Suppressor macrophage treated with lipopolysaccharide for 4 hours (primary cell): ENCODE measurements around the gene GRAP2.

Experiments used
- DNase-seq: peaks from one replicate; pipeline ENCODE4 v3.0.0-alpha.2; 2020

Gene GRAP2

DNA sequence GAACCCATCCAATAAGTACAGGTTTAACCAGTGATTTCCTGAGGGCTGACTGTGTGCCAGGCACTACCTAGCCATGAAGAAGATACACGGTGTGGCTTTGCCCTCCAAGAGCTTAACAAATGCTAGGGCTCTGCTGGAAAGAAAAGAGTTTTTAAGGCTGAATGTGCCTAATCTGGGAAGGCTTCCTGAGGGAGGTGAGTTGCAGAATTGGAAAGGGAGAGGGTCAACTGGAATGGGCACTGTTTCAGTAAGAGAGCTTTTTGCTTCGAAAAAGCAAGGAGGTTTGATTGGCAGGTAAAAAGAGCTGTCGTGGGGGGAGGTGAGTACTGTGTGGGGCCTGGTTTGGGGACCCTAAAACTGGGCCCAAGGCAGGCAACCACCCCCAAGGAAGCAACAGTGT is 96.5 kb downstream of the GRAP2 start:
- no peak for DNase-seq

DNA sequence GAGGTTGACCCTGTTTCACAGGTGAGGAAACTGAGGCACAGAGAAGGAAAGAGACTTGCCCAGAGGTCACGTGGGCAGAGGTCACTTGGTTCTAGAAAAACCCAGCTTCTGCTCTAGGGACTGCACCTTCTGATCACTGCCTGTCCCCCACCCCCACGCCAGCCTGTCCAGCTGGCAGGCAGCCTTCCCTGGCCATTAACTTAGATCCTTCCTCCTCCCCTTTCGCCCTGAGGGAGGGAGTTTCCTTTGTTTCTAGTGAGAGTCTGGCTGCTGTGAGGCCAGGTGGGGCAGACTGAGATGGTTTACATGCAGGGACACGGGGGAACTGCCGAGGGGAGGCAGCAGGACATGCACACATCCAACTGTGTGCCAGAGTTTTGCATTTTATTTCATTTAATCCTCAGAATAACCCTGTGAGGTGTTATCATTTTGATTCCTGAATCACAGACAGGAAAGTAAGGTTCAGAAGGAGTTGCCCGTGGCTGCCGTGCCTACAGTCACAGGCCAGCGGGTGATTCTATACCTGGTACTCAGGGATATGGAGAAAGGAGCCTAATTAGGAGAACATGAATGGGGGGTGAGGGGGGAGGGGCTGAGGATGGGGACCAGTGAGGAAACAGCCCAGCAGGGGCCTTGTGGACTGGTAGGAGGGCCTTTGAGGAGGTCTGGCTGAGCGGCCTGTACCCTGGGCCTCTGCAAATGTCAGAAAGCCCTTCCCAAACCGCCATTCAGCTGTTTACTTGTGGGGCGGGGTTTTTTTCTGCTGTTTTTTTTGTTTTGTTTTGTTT is 97.2 kb downstream of the GRAP2 start:
- no peak for DNase-seq

DNA sequence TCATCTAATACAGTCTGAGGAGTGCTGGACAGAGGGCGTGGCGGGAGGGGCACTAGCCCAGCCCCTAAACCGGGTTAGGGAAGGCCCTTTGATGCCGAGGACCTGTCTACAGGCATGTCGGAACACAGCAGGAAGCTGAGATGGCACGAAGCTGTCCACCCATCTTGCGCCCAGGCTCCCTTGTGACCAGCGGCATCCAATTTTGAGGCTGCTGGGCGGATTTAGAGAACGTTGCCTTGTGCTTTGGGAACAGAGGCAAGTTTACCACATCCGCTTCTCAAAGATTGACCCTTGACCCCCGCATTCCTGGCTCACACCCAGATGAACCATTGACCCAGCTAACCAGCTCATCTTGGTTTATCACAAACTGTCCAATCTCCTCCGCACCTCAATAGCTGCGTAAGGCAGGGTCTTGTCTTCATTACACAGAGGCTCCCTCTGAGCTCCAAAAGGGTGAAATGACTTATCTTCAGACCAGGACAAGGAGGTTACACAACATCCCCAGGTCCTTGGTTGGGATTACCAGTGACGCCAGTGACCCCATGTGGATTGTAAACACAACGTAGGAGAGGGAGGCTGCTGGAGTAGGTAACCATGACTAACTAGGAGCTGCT is 98.4 kb downstream of the GRAP2 start:
- no peak for DNase-seq

DNA sequence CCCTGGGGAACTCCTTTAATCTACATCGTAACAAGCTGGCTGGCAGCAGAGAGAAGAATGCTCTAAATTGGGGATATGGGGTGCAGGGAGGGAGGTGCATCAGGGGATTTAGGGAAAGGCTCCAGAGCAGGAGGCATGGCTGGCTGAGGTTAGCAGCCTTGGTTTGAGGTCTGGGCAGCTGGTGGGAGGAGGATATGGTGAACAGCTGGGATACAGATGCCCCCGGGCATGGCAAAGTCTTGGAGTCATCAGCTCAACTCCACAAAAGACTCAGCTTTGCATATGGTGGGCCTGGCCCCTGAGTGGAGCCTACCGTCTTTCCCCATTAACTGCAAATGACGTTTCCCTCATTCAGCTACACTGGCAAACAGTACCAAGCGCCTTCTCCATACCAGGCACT is 99.3 kb downstream of the GRAP2 start:
- no peak for DNase-seq

DNA sequence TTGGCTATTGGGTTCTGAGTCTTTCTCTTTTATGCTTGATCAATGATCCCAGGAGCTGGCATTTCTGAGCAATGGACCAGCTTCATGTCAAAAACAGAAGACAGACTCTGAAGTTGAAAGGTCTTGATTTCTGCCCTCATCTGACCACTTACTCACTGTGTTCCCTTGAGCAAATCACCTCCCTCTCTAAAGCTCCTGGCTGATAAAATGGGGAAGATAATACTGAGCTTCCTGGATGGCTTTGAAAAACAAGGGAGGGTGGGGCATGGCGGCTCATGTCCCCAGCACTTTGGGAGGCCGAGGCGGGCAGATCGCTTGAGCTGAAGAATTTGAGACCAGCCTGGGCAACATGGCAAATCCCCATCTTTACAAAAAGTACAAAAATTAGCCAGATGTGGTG is 100.2 kb downstream of the GRAP2 start:
- no peak for DNase-seq

DNA sequence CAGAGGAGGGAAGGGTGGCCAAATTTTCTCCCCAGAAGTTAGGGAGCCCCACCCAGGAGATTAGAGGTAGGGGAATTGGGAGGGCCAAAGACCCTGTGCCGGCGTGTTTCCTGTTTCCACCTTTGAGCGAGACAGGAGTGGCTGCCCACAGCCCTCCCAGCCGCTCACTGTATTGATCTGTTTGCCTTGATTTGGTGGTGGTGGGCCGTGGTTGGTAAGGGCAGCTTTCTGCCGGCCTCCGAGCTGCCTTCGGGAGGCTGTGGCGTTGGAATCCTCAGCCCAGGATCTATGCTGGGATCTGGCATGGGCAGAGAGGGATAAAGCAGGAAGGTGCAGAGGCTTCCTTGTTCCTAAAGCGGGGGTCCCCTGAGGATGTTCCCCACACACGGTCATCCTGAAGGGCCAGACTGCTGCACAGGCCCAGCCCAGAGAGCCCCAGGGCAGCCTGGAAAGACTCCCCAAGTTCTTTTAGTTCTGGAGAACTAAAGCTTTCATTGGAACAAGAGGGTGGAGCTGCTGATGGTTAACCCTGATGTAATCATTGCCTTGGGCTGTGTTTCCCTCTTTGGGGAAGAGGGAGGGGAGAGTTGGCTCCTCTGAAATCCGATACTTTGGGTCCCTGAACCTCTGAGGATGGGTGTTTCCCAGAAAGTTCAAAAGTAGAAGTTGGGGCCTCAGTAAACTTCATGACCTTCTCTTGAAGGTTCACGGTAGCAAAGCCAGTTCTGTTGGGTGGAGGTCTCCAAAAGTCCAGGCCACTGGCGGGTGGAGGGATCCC is 101.1 kb downstream of the GRAP2 start:
- no peak for DNase-seq

DNA sequence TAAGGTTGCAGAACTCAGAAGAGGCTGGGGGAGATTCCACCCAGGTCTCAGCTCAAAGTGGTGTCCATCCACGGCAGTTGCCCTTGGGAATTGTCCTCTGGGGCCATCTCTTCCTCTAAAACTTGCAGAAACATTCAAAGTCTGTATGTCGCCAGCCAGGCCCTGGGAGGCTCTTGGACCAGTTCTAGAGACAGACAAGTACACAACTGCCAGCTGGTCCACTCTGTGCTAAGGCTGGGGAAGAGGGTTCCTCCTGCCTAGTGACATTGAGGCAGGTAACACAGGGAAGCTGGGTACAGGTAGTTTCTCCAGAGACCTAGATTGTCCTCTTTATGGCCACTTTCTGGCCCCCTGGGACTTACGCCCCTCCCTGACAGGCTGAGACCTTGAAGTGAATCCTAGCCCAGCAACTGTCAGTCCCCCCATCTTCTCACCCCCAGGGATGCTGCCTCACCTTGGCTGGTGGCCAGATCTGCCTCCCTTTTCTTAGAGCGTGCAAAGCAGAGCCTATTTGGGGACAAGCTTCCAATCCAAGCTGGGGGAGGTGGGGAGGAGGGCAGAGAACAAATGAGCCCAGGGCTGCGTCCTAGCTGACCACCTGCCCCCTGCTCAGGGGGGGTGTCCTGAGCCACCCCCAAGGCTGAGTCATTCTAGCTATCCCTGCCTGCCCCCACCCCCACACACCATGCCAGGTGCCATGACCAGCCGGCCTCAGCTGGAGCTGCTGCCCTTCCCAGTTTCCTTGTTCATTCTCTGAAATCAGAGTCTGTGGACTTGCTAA is 102.2 kb downstream of the GRAP2 start:
- DNase-seq, result no peak

DNA sequence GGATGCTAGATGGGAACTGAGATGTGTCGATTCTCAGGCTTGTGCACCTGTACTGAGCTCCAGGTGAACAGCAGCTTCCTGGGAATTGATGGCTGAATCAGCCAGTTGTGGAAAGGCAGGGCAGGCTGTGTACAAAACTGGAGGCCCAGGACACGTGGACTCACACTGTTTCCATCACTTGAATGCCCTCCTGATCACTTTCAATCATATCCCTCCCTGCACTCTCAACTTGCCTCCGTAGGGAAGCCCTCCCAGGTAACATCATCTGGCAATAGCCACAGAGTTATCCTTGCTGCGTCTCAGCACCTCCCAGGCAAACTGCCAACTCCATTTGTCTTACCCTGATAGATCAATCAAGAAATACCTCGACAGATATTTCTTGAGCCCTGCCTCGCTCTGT is 104.0 kb downstream of the GRAP2 start:
- no peak for DNase-seq

DNA sequence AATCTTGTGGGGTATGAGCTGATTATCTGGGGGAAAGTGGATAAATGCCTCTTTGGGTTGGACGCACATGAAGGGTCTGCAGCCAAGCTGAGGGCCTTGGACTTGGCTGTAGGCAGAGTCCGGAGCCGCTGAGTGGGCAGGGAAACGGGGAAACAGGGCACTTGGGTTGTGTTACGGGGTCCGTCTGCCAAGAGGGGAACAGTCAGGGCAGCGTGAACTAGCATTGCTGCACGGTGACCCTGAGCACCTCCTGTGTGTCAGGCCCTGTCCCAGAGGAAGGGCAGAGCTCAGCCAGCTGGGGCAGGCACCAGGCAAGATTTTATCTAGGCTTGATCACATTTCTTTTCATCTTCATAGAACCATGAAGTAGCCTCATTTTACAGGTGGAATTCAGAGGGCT is 105.8 kb downstream of the GRAP2 start:
- no peak for DNase-seq

DNA sequence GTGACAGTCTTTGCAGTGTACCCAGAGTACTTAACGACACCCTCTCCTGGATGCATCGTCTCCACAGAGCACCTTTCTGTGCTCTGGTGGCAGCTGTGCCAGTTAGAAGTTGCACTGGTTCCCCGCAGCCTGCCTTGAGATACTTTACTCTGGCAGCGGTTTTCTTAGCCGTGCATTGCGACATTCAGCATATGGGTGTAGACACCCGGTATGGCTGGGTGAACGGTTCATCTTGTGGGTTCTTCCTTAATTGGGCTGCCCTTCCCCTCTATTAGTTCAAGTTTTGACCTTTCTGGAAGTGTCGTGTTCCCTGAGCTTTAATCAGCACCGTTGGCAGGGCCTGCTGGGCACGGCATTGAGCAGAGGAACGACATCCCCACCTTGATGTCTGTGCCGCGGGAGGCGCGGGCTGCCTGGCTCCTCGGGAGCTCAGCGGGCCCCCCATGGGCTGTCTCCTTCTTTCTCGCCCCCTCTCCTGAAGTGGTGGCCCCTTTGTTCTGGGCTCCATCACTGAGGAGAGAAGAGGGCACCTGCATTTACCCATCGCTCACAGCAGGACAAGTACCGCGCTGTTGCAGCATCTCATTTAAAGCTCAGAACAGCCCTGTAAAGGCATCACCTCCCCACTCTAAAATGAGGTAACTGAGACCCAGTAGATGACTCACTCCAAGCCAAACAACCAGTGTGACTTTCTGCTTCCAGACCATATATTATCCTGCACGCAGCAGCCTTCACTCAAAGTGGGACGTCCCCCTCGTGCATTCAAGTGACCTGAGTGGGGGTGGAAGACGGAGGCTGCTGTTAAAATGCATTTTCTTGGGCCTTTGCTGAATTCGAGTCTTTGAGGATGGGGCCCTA is 107.2 kb downstream of the GRAP2 start:
- peak; percentile 60 for DNase-seq

DNA sequence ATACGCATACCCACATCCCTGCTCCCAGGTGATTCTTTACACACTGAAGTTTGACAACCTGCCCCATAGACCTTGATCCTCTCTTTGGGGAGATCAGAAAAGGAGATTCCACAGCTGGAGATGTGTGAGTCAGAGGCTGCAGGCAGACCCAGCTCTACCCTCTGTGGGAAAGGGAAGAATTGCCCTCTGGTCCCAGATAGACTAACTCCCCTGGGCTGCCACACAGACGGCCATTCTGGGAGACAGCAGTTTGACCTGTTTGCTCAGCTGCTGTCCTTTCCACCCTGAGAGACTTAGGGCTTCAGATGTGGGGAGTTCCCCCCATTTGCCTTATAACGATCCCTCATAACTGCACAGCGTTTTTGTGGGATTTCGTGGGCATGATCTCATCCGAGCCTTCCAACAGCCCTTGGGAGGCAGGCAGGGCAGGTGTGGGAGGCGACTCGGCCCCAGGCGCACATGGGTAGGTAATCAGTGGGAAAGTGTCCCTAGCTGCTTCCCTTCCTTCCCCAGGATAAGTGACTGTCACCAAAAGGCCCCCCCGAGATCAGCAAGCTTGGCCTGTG is 107.9 kb downstream of the GRAP2 start:
- DNase-seq, result no peak

DNA sequence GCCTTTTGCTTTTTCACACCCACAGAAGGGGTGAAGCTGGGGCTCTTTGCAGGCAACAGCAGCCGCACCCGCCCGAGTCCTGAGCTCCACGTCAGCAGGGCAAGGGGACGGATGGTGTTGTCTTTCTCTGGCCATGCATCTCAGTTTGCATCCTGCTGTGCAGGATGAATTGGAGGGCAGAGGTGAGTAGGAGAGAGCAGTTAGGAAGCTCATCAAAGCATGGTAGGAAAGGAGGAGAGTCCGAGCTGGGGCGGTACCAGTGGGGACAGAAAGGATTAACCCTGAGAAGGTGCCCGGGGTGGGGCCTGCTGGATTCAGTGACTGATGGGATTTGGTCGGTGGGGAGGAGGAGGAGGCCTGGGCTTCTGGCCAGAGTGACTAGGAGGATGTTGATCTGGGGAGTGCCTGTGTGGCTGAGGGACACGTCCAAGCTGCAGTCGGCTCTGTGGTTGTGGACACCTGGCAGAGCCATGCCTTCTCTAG is 108.4 kb downstream of the GRAP2 start:
- DNase-seq, result no peak

DNA sequence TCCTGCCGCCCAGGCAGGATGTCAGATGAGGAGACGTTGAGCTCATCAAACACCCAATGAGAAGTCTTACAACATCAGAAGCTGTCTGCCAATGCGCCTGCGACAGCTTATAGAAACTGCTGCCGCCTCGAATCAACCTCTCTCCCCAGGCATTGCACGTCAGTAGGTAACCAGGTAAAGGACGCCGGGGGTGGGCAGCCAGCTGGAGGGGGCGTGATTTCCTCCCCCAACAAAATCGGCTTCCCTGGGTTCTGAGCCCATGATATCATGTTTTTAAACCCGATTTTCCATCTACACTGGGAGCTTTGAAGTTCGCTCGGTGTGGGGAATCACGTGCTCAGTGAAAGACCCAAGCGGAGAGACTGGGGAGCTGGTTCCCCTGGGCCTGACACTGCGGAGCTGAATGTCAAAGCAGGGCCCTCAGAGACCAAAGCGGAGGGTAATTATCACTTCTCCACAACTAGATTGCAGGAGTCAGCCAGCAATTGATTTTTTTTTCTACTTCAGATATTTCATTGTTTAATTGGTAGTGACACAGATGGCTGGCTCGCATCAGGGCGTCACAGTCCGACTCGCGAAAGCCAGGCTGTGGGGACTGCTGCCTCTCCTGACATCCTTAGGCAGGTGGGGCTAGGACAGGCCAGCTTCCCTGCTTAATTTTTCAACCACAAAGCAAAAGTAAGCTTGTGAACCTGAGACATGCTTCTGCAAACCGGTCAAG is 109.2 kb downstream of the GRAP2 start:
- peak; percentile 19 for DNase-seq

DNA sequence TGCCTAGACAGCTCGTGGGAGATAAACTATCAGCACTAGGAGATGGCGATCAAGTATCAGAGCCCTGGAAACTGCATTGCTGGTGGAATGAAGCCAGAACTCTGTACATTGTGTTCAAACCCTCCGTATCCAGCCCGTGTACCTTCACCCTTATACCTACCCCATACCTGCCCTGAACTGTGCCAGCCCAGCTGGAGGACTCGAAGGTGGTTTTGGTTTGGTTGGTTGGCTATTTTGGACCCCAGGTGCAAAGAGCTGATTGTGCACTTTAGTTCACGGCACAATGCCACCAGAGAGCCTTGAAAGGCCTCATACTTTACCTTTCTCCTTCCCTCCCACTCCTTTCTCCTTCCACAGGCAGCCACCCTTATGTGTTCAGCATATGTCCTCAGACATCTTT is 109.9 kb downstream of the GRAP2 start:
- no peak for DNase-seq

DNA sequence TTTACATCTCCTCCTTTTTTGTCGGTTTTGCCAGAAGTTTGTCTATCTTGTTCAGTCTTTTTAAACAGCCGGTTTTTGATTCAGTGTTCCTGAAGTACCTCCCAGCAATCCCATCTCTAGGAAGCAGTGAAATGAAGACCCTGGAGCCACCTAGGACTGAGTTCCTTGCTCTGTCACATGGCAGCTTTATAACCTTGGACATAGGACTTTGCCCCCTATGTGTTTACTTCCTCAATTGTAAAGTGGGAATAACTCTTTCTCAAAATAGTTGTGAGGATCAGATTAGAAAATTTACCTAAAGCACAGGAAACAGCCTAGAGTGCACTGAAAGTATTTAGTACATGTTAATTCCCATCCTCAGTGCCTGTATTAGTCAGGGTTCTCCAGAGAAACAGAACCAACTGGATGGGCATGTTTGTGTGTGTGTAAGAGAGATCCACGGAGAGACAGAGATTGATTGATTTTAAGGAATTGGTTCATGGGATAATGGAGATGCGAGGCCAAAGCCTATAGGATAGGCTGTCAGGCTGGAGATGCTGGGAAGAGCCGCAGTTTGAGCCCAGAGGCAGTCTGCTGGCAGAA is 113.9 kb downstream of the GRAP2 start:
- no peak for DNase-seq

DNA sequence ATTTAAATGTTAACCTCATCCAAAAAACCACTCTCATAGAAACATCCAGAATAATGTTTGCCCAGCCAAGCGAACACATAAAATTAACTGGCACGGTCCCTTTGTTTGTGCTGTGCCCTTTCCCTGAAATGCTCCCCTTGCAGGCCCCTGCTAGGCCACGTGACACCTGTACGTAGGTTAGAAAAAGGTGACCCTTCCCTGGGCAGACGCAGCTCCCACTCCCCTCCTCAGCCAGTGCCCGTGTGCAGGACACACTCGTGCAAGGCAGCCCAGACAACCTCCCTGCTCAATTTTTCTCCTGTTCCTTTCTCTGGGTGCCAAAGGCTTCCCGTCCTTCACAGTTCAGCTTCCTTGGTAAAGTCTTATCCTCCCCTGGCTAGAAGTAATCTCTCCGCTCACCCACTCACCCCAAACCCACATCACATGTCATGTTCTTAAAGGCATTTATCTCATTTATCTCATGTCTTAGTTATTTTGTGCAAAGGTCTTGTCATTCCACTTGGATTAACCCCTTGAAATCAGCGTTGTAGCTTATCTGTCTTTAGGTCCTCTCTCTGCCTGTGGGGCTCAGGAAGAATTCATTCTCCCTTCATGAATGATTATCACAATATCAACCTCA is 114.6 kb downstream of the GRAP2 start:
- no peak for DNase-seq

DNA sequence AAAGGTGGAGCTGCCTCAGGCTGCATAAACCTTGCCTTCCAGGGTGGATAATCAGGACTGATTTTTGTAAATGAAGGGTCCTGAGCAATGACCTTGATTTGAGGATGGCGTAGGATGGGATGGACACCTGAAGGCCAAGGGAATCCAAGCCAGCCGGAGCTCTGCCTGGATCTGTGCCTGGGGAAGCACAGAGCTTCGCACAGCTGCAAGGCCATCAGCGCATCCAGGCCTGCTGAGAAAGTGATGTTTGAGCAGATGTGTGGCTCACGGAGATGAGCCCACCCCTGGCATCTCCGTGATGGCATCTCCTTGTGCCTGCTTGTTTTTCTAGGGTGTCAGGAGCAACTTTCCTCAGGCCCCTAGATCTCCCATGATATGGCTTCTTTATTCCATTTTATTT is 117.2 kb downstream of the GRAP2 start:
- no peak for DNase-seq

DNA sequence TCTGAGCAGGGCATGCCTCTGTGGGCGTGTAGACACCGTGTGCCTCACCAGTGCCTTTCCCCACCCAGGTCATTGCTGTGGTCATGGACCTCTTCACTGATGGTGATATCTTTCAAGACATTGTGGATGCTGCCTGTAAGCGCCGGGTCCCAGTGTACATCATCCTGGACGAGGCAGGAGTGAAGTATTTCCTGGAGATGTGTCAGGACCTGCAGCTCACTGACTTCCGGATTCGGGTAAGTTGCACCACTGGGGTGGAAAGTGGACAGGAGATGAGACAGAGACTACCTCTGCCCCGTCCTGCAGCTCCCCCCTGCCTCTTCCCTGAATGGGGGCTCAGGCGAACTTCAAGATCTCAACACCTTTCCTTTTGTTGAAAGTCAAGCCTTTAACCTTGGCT is 118.2 kb downstream of the GRAP2 start:
- no peak for DNase-seq

DNA sequence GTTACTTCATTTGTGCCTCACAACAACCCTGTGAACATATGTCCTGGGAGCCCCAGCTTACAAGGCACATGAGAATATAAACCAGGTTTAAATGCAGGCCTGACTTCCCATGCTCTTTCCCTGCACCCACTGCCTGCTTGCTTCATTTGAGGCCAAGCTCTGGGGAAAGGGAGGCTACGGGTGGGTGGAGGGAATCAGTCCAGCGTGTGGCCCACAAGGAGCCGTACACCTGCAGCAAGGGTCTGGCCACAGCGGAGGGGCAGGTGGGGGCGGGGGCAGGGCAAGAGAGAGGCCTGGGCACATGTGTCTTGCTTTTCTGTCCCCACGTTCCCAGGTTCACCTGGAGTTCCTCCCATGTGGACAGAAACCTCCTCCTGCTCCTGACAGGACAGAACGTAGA is 120.1 kb downstream of the GRAP2 start:
- DNase-seq, result no peak

DNA sequence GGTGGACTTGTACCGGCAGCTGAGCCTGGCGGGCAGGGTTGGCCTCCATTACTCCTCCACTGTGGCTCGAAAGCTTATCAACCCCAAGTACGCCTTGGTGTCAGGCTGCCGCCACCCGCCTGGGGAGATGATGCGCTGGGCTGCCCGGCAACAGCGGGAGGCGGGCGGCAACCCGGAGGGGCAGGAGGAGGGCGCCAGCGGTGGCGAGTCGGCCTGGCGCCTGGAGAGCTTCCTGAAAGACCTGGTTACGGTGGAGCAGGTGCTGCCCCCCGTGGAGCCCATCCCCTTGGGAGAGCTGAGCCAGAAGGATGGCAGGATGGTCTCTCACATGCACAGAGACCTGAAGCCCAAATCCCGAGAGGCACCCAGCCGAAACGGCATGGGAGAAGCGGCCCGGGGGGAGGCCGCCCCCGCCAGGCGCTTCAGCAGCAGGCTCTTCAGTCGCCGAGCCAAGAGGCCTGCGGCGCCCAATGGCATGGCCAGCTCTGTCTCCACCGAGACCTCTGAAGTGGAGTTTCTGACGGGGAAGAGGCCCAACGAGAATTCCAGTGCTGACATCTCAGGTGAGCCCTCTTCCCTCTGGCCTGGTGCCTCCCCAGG is 120.6 kb downstream of the GRAP2 start:
- no peak for DNase-seq
